ENCODE data around the gene ACBD6.

The ACBD6 gene

GRCh38 chr1:180381184-180381580 is 121.2 kb downstream of the ACBD6 start:
- H3K4me3 ChIP-seq: no peak overlapping the region
- H3K27ac ChIP-seq: no peak overlapping the region

GRCh38 chr1:180380259-180381183 is 121.9 kb downstream of the ACBD6 start:
- Histone ChIP-seq H3K4me3 (no peak overlapping the region), H3K27ac (no peak overlapping the region)

- H3K4me3 ChIP-seq: no peak overlapping the region
Measured at GRCh38 chr1:180376800-180377199, 125.6 kb downstream of the ACBD6 start.

GRCh38 chr1:180376253-180376652 is 126.1 kb downstream of the ACBD6 start:
- H3K4me3 ChIP-seq: no peak overlapping the region
- no peak overlapping the region for H3K27ac ChIP-seq

More at GRCh38 chr1:180376800-180377199, 125.6 kb downstream of the ACBD6 start:
- no peak overlapping the region for H3K27ac ChIP-seq

GRCh38 chr1:180372728-180373127 is 129.6 kb downstream of the ACBD6 start:
- Histone ChIP-seq H3K27ac (no peak overlapping the region), H3K4me3 (no peak overlapping the region)

- Histone ChIP-seq H3K27ac (no peak overlapping the region), H3K4me3 (no peak overlapping the region)
Measured at GRCh38 chr1:180370597-180370996, 131.8 kb downstream of the ACBD6 start.

GRCh38 chr1:180370188-180370587 is 132.2 kb downstream of the ACBD6 start:
- Histone ChIP-seq H3K4me3 (no peak overlapping the region), H3K27ac (no peak overlapping the region)

GRCh38 chr1:180369061-180369460 is 133.3 kb downstream of the ACBD6 start:
- Histone ChIP-seq H3K27ac (no peak overlapping the region), H3K4me3 (no peak overlapping the region)

- no peak overlapping the region for H3K4me3 ChIP-seq
Measured at GRCh38 chr1:180366371-180367068, 135.9 kb downstream of the ACBD6 start.

GRCh38 chr1:180365039-180365438 is 137.3 kb downstream of the ACBD6 start:
- no peak overlapping the region for H3K27ac ChIP-seq
- no peak overlapping the region for H3K4me3 ChIP-seq

More at GRCh38 chr1:180366371-180367068, 135.9 kb downstream of the ACBD6 start:
- H3K27ac ChIP-seq: no peak overlapping the region

- Histone ChIP-seq H3K4me3 (no peak overlapping the region), H3K27ac (no peak overlapping the region)
Measured at GRCh38 chr1:180363246-180363995, 139.0 kb downstream of the ACBD6 start.

- no peak overlapping the region for H3K4me3 ChIP-seq
- H3K27ac ChIP-seq: no peak overlapping the region
Measured at GRCh38 chr1:180360333-180361075, 141.9 kb downstream of the ACBD6 start.

- Histone ChIP-seq H3K27ac (no peak overlapping the region), H3K4me3 (no peak overlapping the region)
Measured at GRCh38 chr1:180358649-180359048, 143.7 kb downstream of the ACBD6 start.

- Histone ChIP-seq H3K4me3 (no peak overlapping the region), H3K27ac (no peak overlapping the region)
Measured at GRCh38 chr1:180353945-180354344, 148.4 kb downstream of the ACBD6 start.

GRCh38 chr1:180352588-180352987 is 149.8 kb downstream of the ACBD6 start:
- Histone ChIP-seq H3K4me3 (no peak overlapping the region), H3K27ac (no peak overlapping the region)

GRCh38 chr1:180352021-180352420 is 150.4 kb downstream of the ACBD6 start:
- H3K4me3 ChIP-seq: no peak overlapping the region
- no peak overlapping the region for H3K27ac ChIP-seq

GRCh38 chr1:180345148-180345547 is 157.2 kb downstream of the ACBD6 start:
- H3K4me3 ChIP-seq: no peak overlapping the region
- no peak overlapping the region for H3K27ac ChIP-seq

- Histone ChIP-seq H3K4me3 (no peak overlapping the region), H3K27ac (no peak overlapping the region)
Measured at GRCh38 chr1:180343921-180344769, 158.2 kb downstream of the ACBD6 start.

- H3K27ac ChIP-seq: no peak overlapping the region
- no peak overlapping the region for H3K4me3 ChIP-seq
Measured at GRCh38 chr1:180327089-180327488, 175.3 kb downstream of the ACBD6 start.

Measured in skin epidermis (tissue), 12 donors.